Measurements from ENCODE around the gene TBC1D22A.

Gene TBC1D22A

GRCh38 chr22:46795845-46796565 lies 33.6 kb downstream of the TBC1D22A start:
- no peak for DNase-seq (ENCODE audit: low read depth)

DNA sequence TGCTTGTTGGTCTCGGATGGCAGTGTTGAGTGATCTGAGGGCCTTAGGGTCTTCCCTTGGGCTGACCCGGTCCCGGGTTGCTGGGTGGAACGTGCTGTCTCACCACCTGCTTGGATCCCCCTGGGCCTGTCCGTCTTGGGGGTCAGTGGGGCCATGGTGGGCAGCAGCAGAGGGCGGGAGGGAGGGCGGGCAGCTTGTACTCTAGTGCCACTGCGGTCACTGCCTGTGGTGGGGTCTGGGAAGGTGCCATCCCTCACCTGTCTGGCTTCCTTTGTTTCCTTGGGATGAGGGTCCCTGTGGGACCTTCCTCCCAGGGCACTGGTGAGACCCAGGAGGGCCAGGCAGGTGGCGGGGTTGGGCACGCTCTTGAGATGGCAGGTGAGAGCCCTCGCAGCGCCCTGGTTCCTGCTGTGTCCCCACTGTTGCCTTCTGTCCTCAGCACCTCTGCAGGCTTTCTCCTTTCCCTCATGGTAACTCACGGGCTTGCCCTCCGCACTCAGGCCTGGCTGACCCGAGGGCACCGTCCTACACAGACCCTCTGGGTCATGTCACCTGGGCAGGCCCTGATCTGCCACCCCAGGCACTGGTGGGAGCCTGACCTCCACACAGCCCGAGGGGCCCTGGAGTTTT lies 34.2 kb downstream of the TBC1D22A start:
- no peak for DNase-seq (ENCODE audit: low read depth)

GRCh38 chr22:46797355-46797754 lies 34.9 kb downstream of the TBC1D22A start:
- DNase-seq (ENCODE audit: low read depth), result no peak

DNA sequence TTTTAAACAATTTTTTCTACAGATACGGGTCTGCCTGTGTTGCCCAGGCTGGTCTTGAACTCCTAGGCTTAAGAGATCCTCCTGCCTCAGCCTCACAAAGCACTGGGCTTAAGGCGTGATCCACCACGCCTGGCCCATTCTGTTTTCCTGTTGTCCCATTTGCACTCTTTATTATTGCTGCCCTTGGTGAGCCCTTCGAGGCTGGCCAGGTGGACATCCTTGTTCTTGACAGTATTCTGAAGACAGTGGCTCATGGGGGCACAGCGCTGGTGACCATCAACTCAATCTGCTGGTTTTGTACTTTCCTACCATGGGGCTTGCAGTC lies 35.6 kb downstream of the TBC1D22A start:
- DNase-seq (ENCODE audit: low read depth), result no peak

- DNase-seq (ENCODE audit: low read depth), result peak; percentile 61
Measured at GRCh38 chr22:46798366-46799350, 36.2 kb downstream of the TBC1D22A start.

DNA sequence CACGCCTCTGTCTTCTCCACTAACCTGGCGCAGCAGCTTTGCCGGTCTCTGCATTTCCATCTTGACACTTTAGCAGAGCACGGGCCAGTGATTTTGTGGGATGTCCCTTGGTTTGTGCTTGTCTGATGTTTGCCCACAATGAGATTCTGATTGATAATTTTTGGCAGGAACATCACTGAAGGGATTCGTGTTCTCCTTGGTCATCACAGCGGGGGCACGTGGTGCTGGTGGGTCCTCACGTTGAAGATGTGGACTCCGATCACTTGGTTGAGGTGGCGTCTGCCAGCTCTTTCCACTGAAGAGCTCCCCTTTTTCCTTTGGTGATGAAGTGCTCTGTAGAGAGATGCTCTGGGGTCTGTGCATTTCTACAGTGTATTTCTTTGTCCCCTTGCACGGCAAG lies 37.2 kb downstream of the TBC1D22A start:
- DNase-seq (ENCODE audit: low read depth), result no peak

- no peak for DNase-seq (ENCODE audit: low read depth)
Measured at GRCh38 chr22:46800102-46800857, 37.8 kb downstream of the TBC1D22A start.

DNA sequence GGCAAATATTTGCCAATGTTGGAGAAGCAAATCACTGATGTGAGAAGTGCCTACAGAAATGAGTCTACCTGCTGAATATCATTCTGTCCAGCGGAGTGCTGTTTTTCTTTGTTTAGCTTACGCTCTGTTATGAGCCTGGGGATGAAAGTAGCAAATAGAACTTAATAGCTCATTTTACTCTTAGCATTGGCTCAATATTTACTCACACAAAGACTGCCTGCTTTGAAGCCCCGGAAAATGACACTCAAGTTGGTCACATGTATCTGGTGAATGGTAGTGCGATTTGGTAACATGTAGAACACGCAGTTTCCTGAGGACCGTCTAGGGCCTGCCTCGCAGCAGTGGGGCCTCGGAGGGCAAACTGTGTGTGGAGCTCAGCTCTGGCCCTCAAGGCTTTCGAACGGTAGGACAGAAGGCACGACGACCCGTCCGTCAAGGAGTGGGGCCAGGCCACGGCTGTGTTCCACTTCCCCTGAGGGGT lies 38.9 kb downstream of the TBC1D22A start:
- DNase-seq (ENCODE audit: low read depth), result no peak

- no peak for DNase-seq (ENCODE audit: low read depth)
Measured at GRCh38 chr22:46801826-46802607, 39.6 kb downstream of the TBC1D22A start.

DNA sequence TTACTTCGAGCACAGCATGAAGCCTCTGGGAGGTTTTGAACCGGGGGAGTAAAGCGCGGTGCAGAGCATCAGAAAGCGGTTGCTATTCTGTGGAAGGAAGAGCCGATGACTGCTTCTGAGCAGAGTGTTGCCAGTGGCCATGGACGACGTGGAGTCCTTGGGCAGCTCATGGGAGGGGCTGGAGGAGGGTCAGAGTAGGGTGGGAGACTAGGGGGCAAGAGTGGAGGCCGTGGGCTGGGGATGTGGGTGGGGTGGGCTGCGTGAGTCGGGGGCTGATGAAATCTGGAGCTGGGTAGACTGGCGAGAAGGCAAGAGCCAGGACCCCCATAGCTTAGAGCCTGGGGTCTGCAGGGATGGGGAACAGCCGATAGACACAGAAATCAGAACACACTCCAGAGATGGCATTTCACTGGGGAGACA lies 40.2 kb downstream of the TBC1D22A start:
- no peak for DNase-seq (ENCODE audit: low read depth)

DNA sequence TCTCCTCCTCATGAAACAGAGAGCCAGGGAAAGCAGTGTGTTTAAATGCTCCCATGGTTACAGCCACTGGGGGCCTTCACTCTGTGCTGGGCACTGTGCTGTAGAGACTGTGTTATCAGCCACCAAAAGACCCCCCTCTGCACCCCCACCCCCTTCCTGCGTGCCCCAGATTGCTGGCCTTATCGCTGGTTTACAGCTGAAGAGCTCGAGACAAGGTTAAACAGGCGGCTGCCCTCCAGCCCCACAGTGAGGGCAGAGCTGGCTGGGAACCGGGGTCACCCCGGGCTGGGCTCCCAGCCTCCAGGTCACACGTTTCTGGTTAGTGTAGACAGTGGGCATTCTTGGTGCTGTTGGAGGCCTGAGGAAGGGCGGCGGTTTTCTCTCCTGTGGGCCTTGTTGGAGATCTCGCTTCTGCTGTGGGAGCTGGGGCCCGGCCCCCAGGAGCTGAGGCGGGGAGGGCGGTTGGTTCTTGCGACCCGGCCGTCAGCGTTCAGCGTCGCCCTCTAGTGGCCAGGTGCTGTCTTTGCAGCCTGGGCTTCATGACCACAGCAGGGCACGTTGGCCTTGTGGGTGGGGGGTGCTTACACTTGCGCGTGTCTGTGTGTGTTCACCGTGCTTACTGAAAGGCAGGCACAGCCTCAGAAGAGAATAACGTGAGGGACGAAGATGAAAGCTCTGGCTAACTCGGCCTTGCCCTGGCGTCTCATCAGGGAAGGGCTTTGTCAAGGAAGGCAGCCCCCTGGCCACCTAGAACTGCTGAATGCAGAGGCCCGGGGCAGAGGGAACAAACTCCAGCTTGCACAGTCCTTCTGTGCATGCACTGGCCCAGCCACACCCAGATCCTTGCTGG lies 40.8 kb downstream of the TBC1D22A start:
- peak; percentile 60 for DNase-seq (ENCODE audit: low read depth)

DNA sequence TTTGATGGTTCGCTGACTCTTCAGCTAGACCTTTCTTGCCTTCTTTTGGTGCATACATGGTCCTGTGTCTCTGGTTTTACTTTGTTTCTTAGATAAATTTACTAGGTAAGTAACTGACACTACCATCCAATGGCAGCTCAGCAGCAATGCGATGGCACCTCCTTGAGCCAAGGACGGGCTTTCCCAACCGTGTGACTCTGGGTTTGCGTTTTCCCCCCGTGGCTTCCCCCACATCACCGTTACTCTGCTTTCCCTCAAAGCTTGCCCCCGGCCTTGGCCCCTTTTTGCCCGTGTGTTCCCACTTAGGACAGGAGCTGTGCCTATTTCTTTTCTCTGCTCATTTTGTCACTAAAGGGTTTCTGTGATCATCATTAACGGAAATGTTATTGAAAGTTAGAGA lies 41.5 kb downstream of the TBC1D22A start:
- no peak for DNase-seq (ENCODE audit: low read depth)

- no peak for DNase-seq (ENCODE audit: low read depth)
Measured at GRCh38 chr22:46806794-46807193, 44.3 kb downstream of the TBC1D22A start.

- no peak for DNase-seq (ENCODE audit: low read depth)
Measured at GRCh38 chr22:46807458-46807857, 45.0 kb downstream of the TBC1D22A start.

DNA sequence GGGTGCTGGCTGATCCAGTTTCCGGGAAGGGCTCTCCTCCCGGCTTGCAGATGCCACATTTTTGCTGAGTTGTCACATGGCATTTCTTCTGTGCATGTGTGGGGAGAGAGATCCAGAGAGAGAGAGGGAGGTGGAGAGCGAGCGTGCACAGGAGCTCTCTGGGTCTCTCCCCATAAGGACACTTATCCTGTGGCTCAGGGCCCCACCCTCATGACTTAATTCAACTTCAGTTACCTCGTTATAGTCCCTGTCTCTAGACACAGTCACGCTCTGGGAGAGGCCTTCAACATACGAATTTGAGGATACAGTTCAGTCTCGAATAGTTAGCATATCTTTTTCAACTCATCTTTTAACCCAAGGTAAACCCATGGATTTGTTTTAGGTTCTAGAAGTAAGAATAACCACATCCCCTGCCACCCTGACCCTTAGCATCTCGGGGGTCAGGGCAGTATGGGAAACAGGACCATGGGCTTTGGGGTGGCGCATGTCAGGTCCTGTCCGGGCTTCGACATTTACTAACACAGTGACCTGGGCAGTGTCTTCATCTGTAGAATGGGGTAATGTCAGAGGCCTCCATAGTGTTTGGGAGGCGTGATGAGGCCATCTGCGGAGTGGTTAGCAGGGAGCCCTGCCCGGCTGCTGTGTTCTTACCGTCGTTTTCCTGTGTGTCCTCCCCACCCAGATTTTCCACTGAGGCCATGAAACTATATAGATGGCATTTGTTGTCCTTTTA lies 46.9 kb downstream of the TBC1D22A start:
- no peak for DNase-seq (ENCODE audit: low read depth)

GRCh38 chr22:46810856-46811786 lies 48.7 kb downstream of the TBC1D22A start:
- no peak for DNase-seq (ENCODE audit: low read depth)

GRCh38 chr22:46812034-46812605 lies 49.7 kb downstream of the TBC1D22A start:
- DNase-seq (ENCODE audit: low read depth), result no peak

GRCh38 chr22:46812788-46813187 lies 50.3 kb downstream of the TBC1D22A start:
- DNase-seq (ENCODE audit: low read depth), result no peak
